ENCODE data around the gene OIT3.

GRCh38 chr10:72862957-72863356 is 30.6 kb upstream of the OIT3 start:
- TF ChIP-seq POLR2A (IDR thresholded peaks at IDR 0.05; ENCODE audit: low read depth): no peak
- no peak for TF ChIP-seq CTCF (IDR thresholded peaks at IDR 0.05)
- no peak for TF ChIP-seq EP300 (IDR thresholded peaks at IDR 0.05)
- no peak for TF ChIP-seq POLR2AphosphoS5 (IDR thresholded peaks at IDR 0.05)

Data from esophagus muscularis mucosa (tissue), 4 donors.